ENCODE results near the gene CROT.

GRCh38 chr7:87325576-87326370 lies 19.7 kb upstream of the CROT start:
- TF ChIP-seq POLR2AphosphoS5 (IDR thresholded peaks at IDR 0.05; ENCODE audit: low read depth, low read length): no peak
- TF ChIP-seq POLR2A (IDR thresholded peaks at IDR 0.05; ENCODE audit: low read depth, low read length): no peak
- no peak for TF ChIP-seq TAF1 (IDR thresholded peaks at IDR 0.05; ENCODE audit: borderline replicate concordance, low read depth, low read length)
